NCI-H2029 treated with DMSO at 0.1 percent for 48 hours (cell line): Measurements from ENCODE around the gene ERFE.

Experiments
- DNase-seq: peaks from one replicate; lab custom pipeline; 2025; lab: John Stamatoyannopoulos, UW

The ERFE gene

GRCh38 chr2:238126338-238126737, 32.4 kb upstream of the ERFE start:
- no peak for DNase-seq

- DNase-seq = no peak
Observed at GRCh38 chr2:238126775-238127164, 32.0 kb upstream of the ERFE start.

- no peak for DNase-seq
Observed at GRCh38 chr2:238127165-238128060, 31.4 kb upstream of the ERFE start.

GRCh38 chr2:238128061-238128440, 30.7 kb upstream of the ERFE start:
- DNase-seq = no peak

GRCh38 chr2:238128534-238129001, 30.2 kb upstream of the ERFE start:
- DNase-seq = no peak

- no peak for DNase-seq
Observed at GRCh38 chr2:238129166-238130010, 29.4 kb upstream of the ERFE start.

- DNase-seq = no peak
Observed at GRCh38 chr2:238130111-238130695, 28.6 kb upstream of the ERFE start.

- no peak for DNase-seq
Observed at GRCh38 chr2:238130696-238131628, 27.8 kb upstream of the ERFE start.

GRCh38 chr2:238131761-238132462, 26.9 kb upstream of the ERFE start:
- no peak for DNase-seq

- no peak for DNase-seq
Observed at GRCh38 chr2:238132463-238133450, 26.0 kb upstream of the ERFE start.

- DNase-seq = no peak
Observed at GRCh38 chr2:238133499-238134392, 25.0 kb upstream of the ERFE start.

GRCh38 chr2:238134393-238134785, 24.4 kb upstream of the ERFE start:
- DNase-seq = no peak

GRCh38 chr2:238135601-238136150, 23.1 kb upstream of the ERFE start:
- DNase-seq = no peak

GRCh38 chr2:238136820-238137537, 21.8 kb upstream of the ERFE start:
- DNase-seq = no peak

- DNase-seq = no peak
Observed at GRCh38 chr2:238137885-238138284, 20.9 kb upstream of the ERFE start.

- DNase-seq = no peak
Observed at GRCh38 chr2:238138331-238139195, 20.2 kb upstream of the ERFE start, which contains the start of gene KLHL30. KLHL30 (plus strand) TSS chr2:238138668; CDS start chr2:238140755, 2,087 bp downstream.
